ENCODE measurements around the gene NGEF.

NGEF gene

GRCh38 chr2:233042549-233042948 is 29.5 kb upstream of the NGEF start:
- no peak for DNase-seq (ENCODE audit: low spot score)

GRCh38 chr2:233041722-233042323 is 28.8 kb upstream of the NGEF start:
- DNase-seq (ENCODE audit: low spot score): no peak

GRCh38 chr2:233040571-233040970 is 27.5 kb upstream of the NGEF start:
- DNase-seq (ENCODE audit: low spot score): no peak

GRCh38 chr2:233039846-233040530 is 26.9 kb upstream of the NGEF start:
- DNase-seq (ENCODE audit: low spot score): no peak

GRCh38 chr2:233039212-233039845 is 26.3 kb upstream of the NGEF start:
- no peak for DNase-seq (ENCODE audit: low spot score)

- DNase-seq (ENCODE audit: low spot score): no peak
These were observed 24.0 kb upstream of the NGEF start for GRCh38 chr2:233037078-233037477.

- no peak for DNase-seq (ENCODE audit: low spot score)
These were observed 23.2 kb upstream of the NGEF start for GRCh38 chr2:233036162-233036838.

- DNase-seq (ENCODE audit: low spot score): no peak
These were observed 22.5 kb upstream of the NGEF start for GRCh38 chr2:233035426-233036161.

- no peak for DNase-seq (ENCODE audit: low spot score)
These were observed 21.2 kb upstream of the NGEF start for GRCh38 chr2:233034091-233034882.

- no peak for DNase-seq (ENCODE audit: low spot score)
These were observed 20.6 kb upstream of the NGEF start for GRCh38 chr2:233033672-233034071.

- DNase-seq (ENCODE audit: low spot score): no peak
These were observed 19.7 kb upstream of the NGEF start, which contains the start of gene NEU2 for GRCh38 chr2:233032551-233033320. NEU2 (plus strand) TSS chr2:233032672; CDS start chr2:233032672, 0 bp downstream.

- no peak for DNase-seq (ENCODE audit: low spot score)
These were observed 18.8 kb upstream of the NGEF start for GRCh38 chr2:233031556-233032500.

GRCh38 chr2:233029321-233029720 is 16.3 kb upstream of the NGEF start:
- DNase-seq (ENCODE audit: low spot score): no peak

GRCh38 chr2:233026198-233026813 is 13.2 kb upstream of the NGEF start:
- no peak for DNase-seq (ENCODE audit: low spot score)

- DNase-seq (ENCODE audit: low spot score): no peak
These were observed 12.7 kb upstream of the NGEF start for GRCh38 chr2:233025706-233026105.

GRCh38 chr2:233023761-233024410 is 10.8 kb upstream of the NGEF start:
- DNase-seq (ENCODE audit: low spot score): no peak

- no peak for DNase-seq (ENCODE audit: low spot score)
These were observed 10.1 kb upstream of the NGEF start for GRCh38 chr2:233023007-233023760.

GRCh38 chr2:233022561-233022960 is 9.5 kb upstream of the NGEF start:
- no peak for DNase-seq (ENCODE audit: low spot score)

All from NAMALWA (cell line).